HG03571 (cell line): ENCODE results near the gene ACTR6.

Experiments used
- ATAC-seq: cut with Tn5 transposase; IDR thresholded peaks from one replicate; pipeline ENCODE4 v1.9.1; 2021; ENCODE audit not compliant: unreplicated experiment

ACTR6 gene

GRCh38 chr12:100265732-100266584 is 65.3 kb downstream of the ACTR6 start:
- peak; percentile 9 for ATAC-seq

- peak; percentile 86 for ATAC-seq
Measured at GRCh38 chr12:100266585-100266834, 65.9 kb downstream of the ACTR6 start.

- peak; percentile 89 for ATAC-seq
Measured at GRCh38 chr12:100266835-100267602, 66.4 kb downstream of the ACTR6 start, which contains the start of the genes DEPDC4 and SCYL2. Gene DEPDC4, minus strand, starts transcription at chr12:100267079. Its CDS starts 3 bp downstream, at chr12:100267076. Gene SCYL2, plus strand, starts transcription at chr12:100267177. Its CDS starts 15,794 bp downstream, at chr12:100282971.

- ATAC-seq, result peak; percentile 11
Measured at GRCh38 chr12:100267603-100268281, 67.1 kb downstream of the ACTR6 start.

- no peak for ATAC-seq
Measured at GRCh38 chr12:100268835-100269564, 68.4 kb downstream of the ACTR6 start.

- no peak for ATAC-seq
Measured at GRCh38 chr12:100273782-100274181, 73.2 kb downstream of the ACTR6 start.
